PFSK-1 (cell line): ENCODE measurements around the gene EMSY.

Source experiments
- TAF1 ChIP-seq: IDR thresholded peaks from 2 replicates; pipeline ENCODE4 v1.6.1; 2012; ENCODE audit warnings: low read length, control low read depth, borderline replicate concordance; ENCODE audit not compliant: insufficient read depth
- TF ChIP-seq, protein P1 (sequence below), 2 experiments: IDR thresholded peaks; 2 replicates each; pipeline versions ENCODE4 v1.6.1 to v1.8.0; 2011 to 2012; ENCODE audit warnings: low read depth in 2 of 2, low read length in 2 of 2, control low read depth in 1 of 2, inconsistent platforms in 1 of 2, mild to moderate bottlenecking in 1 of 2, moderate library complexity in 1 of 2; ENCODE audit not compliant: insufficient read depth in 1 of 2

DNA sequence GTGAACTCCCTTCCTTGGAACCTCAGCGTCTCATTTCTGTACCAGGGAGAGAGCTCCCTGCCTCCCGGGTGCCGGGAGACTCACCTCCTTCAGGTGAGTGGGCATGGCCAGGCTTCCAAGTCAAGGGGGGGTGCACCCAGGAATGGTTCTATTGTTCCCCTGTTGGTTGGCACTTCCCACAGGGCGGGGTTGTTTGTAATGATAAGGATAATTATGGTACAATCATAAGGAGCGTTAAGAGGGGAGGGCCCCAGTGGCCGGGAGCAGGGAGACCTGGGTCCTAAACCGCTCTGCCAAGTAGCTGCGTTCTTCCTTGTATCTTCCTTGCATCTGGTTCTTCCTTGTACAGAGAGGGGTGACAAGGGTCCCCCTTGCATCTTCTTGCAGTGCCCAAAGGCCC, 146.6 kb downstream of the EMSY start:
- no peak for TF ChIP-seq TAF1
- TF ChIP-seq, protein P1, sequence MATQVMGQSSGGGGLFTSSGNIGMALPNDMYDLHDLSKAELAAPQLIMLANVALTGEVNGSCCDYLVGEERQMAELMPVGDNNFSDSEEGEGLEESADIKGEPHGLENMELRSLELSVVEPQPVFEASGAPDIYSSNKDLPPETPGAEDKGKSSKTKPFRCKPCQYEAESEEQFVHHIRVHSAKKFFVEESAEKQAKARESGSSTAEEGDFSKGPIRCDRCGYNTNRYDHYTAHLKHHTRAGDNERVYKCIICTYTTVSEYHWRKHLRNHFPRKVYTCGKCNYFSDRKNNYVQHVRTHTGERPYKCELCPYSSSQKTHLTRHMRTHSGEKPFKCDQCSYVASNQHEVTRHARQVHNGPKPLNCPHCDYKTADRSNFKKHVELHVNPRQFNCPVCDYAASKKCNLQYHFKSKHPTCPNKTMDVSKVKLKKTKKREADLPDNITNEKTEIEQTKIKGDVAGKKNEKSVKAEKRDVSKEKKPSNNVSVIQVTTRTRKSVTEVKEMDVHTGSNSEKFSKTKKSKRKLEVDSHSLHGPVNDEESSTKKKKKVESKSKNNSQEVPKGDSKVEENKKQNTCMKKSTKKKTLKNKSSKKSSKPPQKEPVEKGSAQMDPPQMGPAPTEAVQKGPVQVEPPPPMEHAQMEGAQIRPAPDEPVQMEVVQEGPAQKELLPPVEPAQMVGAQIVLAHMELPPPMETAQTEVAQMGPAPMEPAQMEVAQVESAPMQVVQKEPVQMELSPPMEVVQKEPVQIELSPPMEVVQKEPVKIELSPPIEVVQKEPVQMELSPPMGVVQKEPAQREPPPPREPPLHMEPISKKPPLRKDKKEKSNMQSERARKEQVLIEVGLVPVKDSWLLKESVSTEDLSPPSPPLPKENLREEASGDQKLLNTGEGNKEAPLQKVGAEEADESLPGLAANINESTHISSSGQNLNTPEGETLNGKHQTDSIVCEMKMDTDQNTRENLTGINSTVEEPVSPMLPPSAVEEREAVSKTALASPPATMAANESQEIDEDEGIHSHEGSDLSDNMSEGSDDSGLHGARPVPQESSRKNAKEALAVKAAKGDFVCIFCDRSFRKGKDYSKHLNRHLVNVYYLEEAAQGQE (IDR thresholded peaks at IDR 0.05; ENCODE audit: insufficient read depth in 1 of 2, low read depth in 2 of 2, low read length in 2 of 2) = no peak
